Left hindlimb (tissue), 1 donor: ENCODE measurements around the gene KATNAL2.

Source experiments
- DNase-seq: peaks from one replicate; pipeline ENCODE4 v3.0.0-alpha.2; 2018

KATNAL2 gene

GRCh38 chr18:47036298-47036874, 119.0 kb downstream of the KATNAL2 start:
- no peak for DNase-seq

- DNase-seq, result no peak
Measured at GRCh38 chr18:47036927-47037578, 119.7 kb downstream of the KATNAL2 start.

GRCh38 chr18:47040982-47041381, 123.6 kb downstream of the KATNAL2 start:
- no peak for DNase-seq

- DNase-seq, result no peak
Measured at GRCh38 chr18:47050468-47050867, 133.1 kb downstream of the KATNAL2 start.

- DNase-seq, result no peak
Measured at GRCh38 chr18:47054369-47054768, 137.0 kb downstream of the KATNAL2 start.

- DNase-seq, result no peak
Measured at GRCh38 chr18:47062471-47062870, 145.1 kb downstream of the KATNAL2 start.

GRCh38 chr18:47063096-47063495, 145.7 kb downstream of the KATNAL2 start:
- DNase-seq, result no peak

GRCh38 chr18:47067648-47068047, 150.2 kb downstream of the KATNAL2 start:
- no peak for DNase-seq

- DNase-seq, result no peak
Measured at GRCh38 chr18:47075098-47075883, 157.9 kb downstream of the KATNAL2 start.

- no peak for DNase-seq
Measured at GRCh38 chr18:47077111-47077510, 159.7 kb downstream of the KATNAL2 start.

- no peak for DNase-seq
Measured at GRCh38 chr18:47080872-47081271, 163.5 kb downstream of the KATNAL2 start.

- DNase-seq, result no peak
Measured at GRCh38 chr18:47081578-47081977, 164.2 kb downstream of the KATNAL2 start.

GRCh38 chr18:47087676-47088075, 170.3 kb downstream of the KATNAL2 start:
- DNase-seq, result no peak

GRCh38 chr18:47095810-47096209, 178.4 kb downstream of the KATNAL2 start:
- DNase-seq, result no peak

- peak; percentile 37 for DNase-seq
Measured at GRCh38 chr18:47100212-47100831, 182.9 kb downstream of the KATNAL2 start.

- DNase-seq, result no peak
Measured at GRCh38 chr18:47108373-47108772, 191.0 kb downstream of the KATNAL2 start.

- no peak for DNase-seq
Measured at GRCh38 chr18:47108998-47109405, 191.6 kb downstream of the KATNAL2 start.

- DNase-seq, result no peak
Measured at GRCh38 chr18:47109720-47110119, 192.3 kb downstream of the KATNAL2 start.

GRCh38 chr18:47110492-47111274, 193.3 kb downstream of the KATNAL2 start:
- DNase-seq, result no peak

- DNase-seq, result no peak
Measured at GRCh38 chr18:47113796-47114540, 196.6 kb downstream of the KATNAL2 start.

- DNase-seq, result no peak
Measured at GRCh38 chr18:47115205-47115604, 197.8 kb downstream of the KATNAL2 start.

GRCh38 chr18:47118981-47119380, 201.6 kb downstream of the KATNAL2 start:
- DNase-seq, result no peak
